ENCODE results near the gene SDCCAG8. TPM values are rescaled to one million over a fixed set of nuclear protein-coding genes. Genes with fewer than 3 reads are reported as not detected.

The SDCCAG8 gene
- total and polyA plus RNA-seq, 4 donors: 8.5 to 25.8 (median 17.5) TPM

DNA sequence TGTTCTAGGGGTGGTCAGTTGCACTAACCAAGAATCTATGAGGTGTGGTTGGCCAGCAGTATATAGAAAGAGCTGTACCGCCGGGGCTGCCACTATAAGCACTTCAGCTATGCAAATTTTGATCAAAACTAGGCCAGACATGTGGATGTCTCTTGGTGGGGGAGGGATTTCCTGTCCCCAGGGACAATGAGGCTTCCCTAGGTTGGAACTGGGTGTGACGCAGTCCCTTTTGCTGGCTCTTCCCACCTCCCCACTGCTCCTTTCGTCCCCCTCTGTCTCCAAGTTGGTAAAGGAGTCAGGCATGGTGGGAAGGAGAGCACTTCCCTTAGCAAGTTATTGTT lies 13.6 kb downstream of the SDCCAG8 start:
- WGBS: 86% methylated on average over 4 of the region's 4 CpGs
- Histone ChIP-seq H3K9me3 (ENCODE audit: control insufficient read depth in 4 of 4, low read length in 3 of 4) (no peaks in the 10 kb centered on the region), H3K9ac (ENCODE audit: low read depth in 1 of 2, low read length in 2 of 2) (no peak overlapping the region), H3K27me3 (ENCODE audit: control insufficient read depth in 4 of 4, insufficient read depth in 4 of 4, low read length in 3 of 4) (no peaks in the 10 kb centered on the region), H3K27ac (ENCODE audit: low read depth in 1 of 2, low read length in 2 of 2) (peak overlapping the region; percentile 5 to 64), H3K4me1 (ENCODE audit: control insufficient read depth in 4 of 4, insufficient read depth in 4 of 4, low read length in 3 of 4) (peaks cover 0 to 10% (median 2%) of the 10 kb centered on the region in 4 donors), H3K36me3 (ENCODE audit: control insufficient read depth in 4 of 4, insufficient read depth in 3 of 4, low read depth in 1 of 4, low read length in 3 of 4) (peaks cover 0 to 12% (median 2%) of the 10 kb centered on the region in 4 donors), H3K4me3 (ENCODE audit: low read depth in 1 of 3, low read length in 3 of 3) (no peak overlapping the region)
- TF ChIP-seq, protein P1, sequence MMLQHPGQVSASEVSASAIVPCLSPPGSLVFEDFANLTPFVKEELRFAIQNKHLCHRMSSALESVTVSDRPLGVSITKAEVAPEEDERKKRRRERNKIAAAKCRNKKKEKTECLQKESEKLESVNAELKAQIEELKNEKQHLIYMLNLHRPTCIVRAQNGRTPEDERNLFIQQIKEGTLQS (IDR thresholded peaks at IDR 0.05): no peak
- TF ChIP-seq, protein P2, sequence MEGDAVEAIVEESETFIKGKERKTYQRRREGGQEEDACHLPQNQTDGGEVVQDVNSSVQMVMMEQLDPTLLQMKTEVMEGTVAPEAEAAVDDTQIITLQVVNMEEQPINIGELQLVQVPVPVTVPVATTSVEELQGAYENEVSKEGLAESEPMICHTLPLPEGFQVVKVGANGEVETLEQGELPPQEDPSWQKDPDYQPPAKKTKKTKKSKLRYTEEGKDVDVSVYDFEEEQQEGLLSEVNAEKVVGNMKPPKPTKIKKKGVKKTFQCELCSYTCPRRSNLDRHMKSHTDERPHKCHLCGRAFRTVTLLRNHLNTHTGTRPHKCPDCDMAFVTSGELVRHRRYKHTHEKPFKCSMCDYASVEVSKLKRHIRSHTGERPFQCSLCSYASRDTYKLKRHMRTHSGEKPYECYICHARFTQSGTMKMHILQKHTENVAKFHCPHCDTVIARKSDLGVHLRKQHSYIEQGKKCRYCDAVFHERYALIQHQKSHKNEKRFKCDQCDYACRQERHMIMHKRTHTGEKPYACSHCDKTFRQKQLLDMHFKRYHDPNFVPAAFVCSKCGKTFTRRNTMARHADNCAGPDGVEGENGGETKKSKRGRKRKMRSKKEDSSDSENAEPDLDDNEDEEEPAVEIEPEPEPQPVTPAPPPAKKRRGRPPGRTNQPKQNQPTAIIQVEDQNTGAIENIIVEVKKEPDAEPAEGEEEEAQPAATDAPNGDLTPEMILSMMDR (IDR thresholded peaks at IDR 0.05; ENCODE audit: low read depth, low read length, missing input control): no peak
- TF ChIP-seq RXRA (IDR thresholded peaks at IDR 0.05) (no peak), YY1 (IDR thresholded peaks at IDR 0.05) (no peak), JUND (IDR thresholded peaks at IDR 0.05) (no peak), EGR1 (IDR thresholded peaks at IDR 0.05; ENCODE audit: low read depth in 2 of 2) (no peak), TAF1 (conservative IDR thresholded peaks at IDR 0.05) (no peak), NR2F2 (IDR thresholded peaks at IDR 0.05) (no peak), HNF4A (conservative IDR thresholded peaks at IDR 0.05) (no peak), FOXA2 (IDR thresholded peaks at IDR 0.05) (no peak), GABPA (IDR thresholded peaks at IDR 0.05 in 1 of 2, conservative IDR thresholded peaks at IDR 0.05 in 1 of 2) (no peak), SP1 (IDR thresholded peaks at IDR 0.05) (no peak), FOXA1 (IDR thresholded peaks at IDR 0.05) (no peak), RAD21 (IDR thresholded peaks at IDR 0.05) (no peak)
- TF ChIP-seq, protein P3, sequence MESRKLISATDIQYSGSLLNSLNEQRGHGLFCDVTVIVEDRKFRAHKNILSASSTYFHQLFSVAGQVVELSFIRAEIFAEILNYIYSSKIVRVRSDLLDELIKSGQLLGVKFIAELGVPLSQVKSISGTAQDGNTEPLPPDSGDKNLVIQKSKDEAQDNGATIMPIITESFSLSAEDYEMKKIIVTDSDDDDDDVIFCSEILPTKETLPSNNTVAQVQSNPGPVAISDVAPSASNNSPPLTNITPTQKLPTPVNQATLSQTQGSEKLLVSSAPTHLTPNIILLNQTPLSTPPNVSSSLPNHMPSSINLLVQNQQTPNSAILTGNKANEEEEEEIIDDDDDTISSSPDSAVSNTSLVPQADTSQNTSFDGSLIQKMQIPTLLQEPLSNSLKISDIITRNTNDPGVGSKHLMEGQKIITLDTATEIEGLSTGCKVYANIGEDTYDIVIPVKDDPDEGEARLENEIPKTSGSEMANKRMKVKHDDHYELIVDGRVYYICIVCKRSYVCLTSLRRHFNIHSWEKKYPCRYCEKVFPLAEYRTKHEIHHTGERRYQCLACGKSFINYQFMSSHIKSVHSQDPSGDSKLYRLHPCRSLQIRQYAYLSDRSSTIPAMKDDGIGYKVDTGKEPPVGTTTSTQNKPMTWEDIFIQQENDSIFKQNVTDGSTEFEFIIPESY (IDR thresholded peaks at IDR 0.05): no peak
- TF ChIP-seq, protein P4, sequence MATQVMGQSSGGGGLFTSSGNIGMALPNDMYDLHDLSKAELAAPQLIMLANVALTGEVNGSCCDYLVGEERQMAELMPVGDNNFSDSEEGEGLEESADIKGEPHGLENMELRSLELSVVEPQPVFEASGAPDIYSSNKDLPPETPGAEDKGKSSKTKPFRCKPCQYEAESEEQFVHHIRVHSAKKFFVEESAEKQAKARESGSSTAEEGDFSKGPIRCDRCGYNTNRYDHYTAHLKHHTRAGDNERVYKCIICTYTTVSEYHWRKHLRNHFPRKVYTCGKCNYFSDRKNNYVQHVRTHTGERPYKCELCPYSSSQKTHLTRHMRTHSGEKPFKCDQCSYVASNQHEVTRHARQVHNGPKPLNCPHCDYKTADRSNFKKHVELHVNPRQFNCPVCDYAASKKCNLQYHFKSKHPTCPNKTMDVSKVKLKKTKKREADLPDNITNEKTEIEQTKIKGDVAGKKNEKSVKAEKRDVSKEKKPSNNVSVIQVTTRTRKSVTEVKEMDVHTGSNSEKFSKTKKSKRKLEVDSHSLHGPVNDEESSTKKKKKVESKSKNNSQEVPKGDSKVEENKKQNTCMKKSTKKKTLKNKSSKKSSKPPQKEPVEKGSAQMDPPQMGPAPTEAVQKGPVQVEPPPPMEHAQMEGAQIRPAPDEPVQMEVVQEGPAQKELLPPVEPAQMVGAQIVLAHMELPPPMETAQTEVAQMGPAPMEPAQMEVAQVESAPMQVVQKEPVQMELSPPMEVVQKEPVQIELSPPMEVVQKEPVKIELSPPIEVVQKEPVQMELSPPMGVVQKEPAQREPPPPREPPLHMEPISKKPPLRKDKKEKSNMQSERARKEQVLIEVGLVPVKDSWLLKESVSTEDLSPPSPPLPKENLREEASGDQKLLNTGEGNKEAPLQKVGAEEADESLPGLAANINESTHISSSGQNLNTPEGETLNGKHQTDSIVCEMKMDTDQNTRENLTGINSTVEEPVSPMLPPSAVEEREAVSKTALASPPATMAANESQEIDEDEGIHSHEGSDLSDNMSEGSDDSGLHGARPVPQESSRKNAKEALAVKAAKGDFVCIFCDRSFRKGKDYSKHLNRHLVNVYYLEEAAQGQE (IDR thresholded peaks at IDR 0.05): no peak
- TF ChIP-seq, protein P5, sequence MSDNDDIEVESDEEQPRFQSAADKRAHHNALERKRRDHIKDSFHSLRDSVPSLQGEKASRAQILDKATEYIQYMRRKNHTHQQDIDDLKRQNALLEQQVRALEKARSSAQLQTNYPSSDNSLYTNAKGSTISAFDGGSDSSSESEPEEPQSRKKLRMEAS (IDR thresholded peaks at IDR 0.05): no peak
- no peak for DNase-seq (ENCODE audit: low spot score)
